SJSA1 (cell line): ENCODE results near the gene CMSS1. TPM values are rescaled to one million over a fixed set of nuclear protein-coding genes. Genes with fewer than 3 reads are reported as not detected.
"Not testable (repeated sequence)": the region's sequence is repeated elsewhere in the genome, so short reads cannot be mapped to it uniquely, and the experiment has no call there.

ENCODE experiments used
- DNase-seq, 2 experiments: peaks; one replicate each; pipeline ENCODE4 v3.0.0-alpha.2; 2015 to 2020; ENCODE audit warnings: low spot score in 2 of 2, low read depth in 1 of 2
- H3K27ac ChIP-seq: fragments of 250-450 bp; sonication (Bioruptor Pico); 2 replicates; pipeline ENCODE4 v1.5.1; 2020; ENCODE audit warnings: mild to moderate bottlenecking, moderate library complexity
- H3K27me3 ChIP-seq: fragments of 250-450 bp; sonication (Bioruptor Pico); replicated peaks from 2 replicates; pipeline ENCODE4 v1.5.1; 2020; ENCODE audit warnings: mild to moderate bottlenecking, moderate library complexity
- H3K36me3 ChIP-seq: fragments of 250-450 bp; sonication (Bioruptor Pico); 2 replicates; pipeline ENCODE4 v1.5.1; 2020; ENCODE audit warnings: mild to moderate bottlenecking
- H3K4me1 ChIP-seq: fragments of 250-450 bp; sonication (Bioruptor Pico); replicated peaks from 2 replicates; pipeline ENCODE4 v1.6.1; 2021; ENCODE audit warnings: mild to moderate bottlenecking
- H3K4me3 ChIP-seq: fragments of 250-450 bp; sonication (Bioruptor Pico); 2 replicates; pipeline ENCODE4 v1.5.1; 2020; ENCODE audit warnings: mild to moderate bottlenecking
- H3K9me3 ChIP-seq: fragments of 250-450 bp; sonication (Bioruptor Pico); replicated peaks from 2 replicates; pipeline ENCODE4 v1.5.1; 2020; ENCODE audit warnings: mild to moderate bottlenecking
- total RNA-seq: library from RNA; depleted of rRNA; stranded (reverse); fragments of >200 nt; shearing (Covaris generic); gene quantifications from 2 replicates; pipeline ENCODE4 v1.2.3, GENCODE V29; 2014

Gene CMSS1
- total RNA-seq, 1 experiment from 2014 or later: 29.5 TPM

DNA sequence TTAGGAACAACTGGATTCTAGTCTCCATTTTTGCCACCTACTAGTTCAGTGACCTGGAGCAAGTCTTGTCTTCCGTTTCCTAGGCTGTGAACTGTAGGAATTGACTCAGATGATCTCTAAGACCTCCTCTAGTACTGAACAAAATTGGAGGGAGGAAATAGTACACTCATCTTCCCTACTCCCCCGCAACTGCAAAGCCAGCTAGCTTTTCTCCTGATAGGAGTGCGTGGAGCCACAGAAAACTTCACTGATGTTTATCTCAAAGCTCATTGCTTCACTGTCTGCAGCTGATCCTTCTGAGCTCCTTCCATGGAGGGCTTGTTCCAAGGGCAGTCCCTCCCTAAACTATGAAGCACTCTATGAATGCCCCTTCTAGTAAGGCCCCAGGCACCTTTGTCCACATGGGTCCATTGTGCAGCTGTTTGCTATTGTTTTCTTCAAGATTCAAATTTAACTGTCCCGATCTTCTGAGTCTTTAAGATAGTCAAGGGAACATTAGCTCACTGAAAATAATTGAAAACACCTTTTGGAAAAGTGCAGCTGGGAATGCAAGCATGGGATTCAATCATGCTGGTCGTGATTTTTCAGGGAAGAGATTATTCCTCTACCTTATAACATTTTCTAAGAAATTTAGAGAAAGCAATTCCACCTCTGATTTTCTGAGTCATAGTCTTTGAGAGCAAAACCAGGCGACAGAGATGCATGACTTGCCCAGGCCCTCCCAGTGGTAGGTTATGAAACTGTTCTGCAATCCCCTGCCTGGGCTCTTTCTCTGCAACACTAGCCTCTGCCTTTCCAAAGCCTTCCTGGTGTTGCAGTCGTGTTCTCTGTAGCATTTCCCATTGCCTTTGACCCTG lies 272.4 kb downstream of the CMSS1 start:
- DNase-seq: peak; percentile 47 to 48
- no peaks in the 10 kb centered on the region for H3K27me3 ChIP-seq
- H3K36me3 ChIP-seq: no peaks in the 10 kb centered on the region
- H3K27ac ChIP-seq: no peak overlapping the region
- H3K4me3 ChIP-seq: no peak overlapping the region
- H3K4me1 ChIP-seq: peaks cover 56% of the 10 kb centered on the region
- no peaks in the 10 kb centered on the region for H3K9me3 ChIP-seq

DNA sequence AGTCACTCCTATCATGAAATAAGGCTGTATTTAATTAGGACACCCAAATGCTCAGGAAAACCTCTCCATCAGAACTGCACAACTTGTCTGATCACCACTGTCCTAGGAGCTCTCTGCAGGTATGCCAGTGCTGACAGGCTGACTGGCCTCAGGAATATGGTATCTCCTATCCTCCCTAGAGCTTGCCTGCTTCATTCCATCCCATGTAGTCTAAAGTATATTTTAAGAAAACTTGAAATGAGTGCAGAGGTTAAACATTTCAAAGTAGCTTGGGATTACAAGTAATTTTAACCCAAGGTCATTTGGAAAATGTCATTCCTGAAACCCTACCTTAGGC lies 273.0 kb downstream of the CMSS1 start:
- H3K36me3 ChIP-seq: no peaks in the 10 kb centered on the region
- H3K27ac ChIP-seq: no peak overlapping the region
- H3K27me3 ChIP-seq: no peaks in the 10 kb centered on the region
- no peaks in the 10 kb centered on the region for H3K9me3 ChIP-seq
- DNase-seq: no peak
- no peak overlapping the region for H3K4me3 ChIP-seq
- H3K4me1 ChIP-seq: peaks cover 56% of the 10 kb centered on the region

- Histone ChIP-seq H3K4me3 (no peak overlapping the region), H3K36me3 (no peaks in the 10 kb centered on the region), H3K4me1 (peaks cover 31% of the 10 kb centered on the region), H3K27ac (no peak overlapping the region), H3K9me3 (no peaks in the 10 kb centered on the region), H3K27me3 (no peaks in the 10 kb centered on the region)
- DNase-seq: no peak
Measured at GRCh38 chr3:100093831-100094230, 276.2 kb downstream of the CMSS1 start.

DNA sequence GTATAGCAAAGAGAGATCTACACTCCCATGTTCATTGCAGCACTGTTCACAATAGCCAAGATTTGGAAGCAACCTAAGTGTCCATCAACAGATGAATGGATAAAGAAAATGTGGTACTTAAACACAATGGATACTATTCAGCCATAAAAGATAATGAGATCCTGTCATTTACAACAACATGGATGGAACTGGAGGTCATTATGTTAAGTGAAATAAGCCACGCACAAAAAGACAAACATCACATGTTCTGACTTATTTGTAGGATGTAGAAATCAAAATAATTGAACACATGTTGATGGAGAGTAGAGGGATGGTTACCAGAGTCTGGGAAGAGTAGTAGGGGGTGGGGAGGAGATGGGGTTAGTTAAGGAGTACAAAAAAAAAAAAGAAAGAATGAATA lies 278.6 kb downstream of the CMSS1 start:
- not testable (repeated sequence) for DNase-seq, H3K36me3 ChIP-seq, H3K4me3 ChIP-seq, H3K27me3 ChIP-seq, H3K9me3 ChIP-seq, H3K27ac ChIP-seq
- peaks cover 33% of the 10 kb centered on the region for H3K4me1 ChIP-seq

GRCh38 chr3:100096866-100097265 lies 279.2 kb downstream of the CMSS1 start:
- Histone ChIP-seq H3K4me3 (no peak overlapping the region), H3K27me3 (no peaks in the 10 kb centered on the region), H3K36me3 (no peaks in the 10 kb centered on the region), H3K9me3 (no peaks in the 10 kb centered on the region), H3K27ac (no peak overlapping the region), H3K4me1 (peaks cover 29% of the 10 kb centered on the region)
- DNase-seq: no peak

DNA sequence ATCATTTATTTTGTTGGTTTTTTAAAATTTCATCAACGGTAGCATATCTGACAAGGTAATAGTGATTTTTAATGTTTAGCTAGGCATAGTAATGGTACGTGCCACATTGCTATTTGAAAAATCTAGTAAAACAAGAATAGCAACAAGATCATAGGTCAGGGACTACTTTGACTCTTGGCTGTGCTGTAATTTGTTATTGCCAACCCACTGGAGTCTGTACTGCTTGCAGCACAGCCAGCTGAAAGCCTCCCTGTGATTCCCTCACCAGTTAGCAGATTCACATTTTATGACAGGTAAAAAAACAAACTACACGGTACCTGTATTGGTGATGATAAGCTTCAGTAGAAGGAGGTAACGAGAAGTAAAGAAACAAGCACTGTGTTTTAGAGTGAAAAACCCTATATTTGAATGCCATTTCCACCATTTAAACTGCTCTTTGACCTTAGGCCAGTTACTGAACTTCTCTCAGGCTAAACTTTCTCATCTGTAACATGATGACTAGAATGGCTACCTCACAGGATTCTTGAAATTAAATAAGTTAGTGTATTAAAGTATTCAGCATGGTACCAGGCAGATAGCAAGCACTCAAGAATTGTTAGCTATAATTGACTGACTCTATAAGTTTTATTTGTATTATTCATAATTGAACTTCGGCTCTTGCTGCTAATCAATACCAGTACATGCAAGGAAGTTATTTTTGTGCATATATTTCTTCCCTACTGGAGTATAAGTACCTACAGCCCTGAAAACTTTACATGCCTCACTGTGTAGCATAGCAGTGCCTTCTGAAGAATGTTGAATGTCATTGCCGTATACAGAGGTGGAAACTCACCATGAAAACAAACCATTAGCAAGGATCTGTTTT lies 280.5 kb downstream of the CMSS1 start:
- H3K27me3 ChIP-seq: no peaks in the 10 kb centered on the region
- no peak overlapping the region for H3K27ac ChIP-seq
- H3K9me3 ChIP-seq: no peaks in the 10 kb centered on the region
- H3K4me3 ChIP-seq: no peak overlapping the region
- no peak for DNase-seq
- no peaks in the 10 kb centered on the region for H3K36me3 ChIP-seq
- peaks cover 20% of the 10 kb centered on the region for H3K4me1 ChIP-seq

DNA sequence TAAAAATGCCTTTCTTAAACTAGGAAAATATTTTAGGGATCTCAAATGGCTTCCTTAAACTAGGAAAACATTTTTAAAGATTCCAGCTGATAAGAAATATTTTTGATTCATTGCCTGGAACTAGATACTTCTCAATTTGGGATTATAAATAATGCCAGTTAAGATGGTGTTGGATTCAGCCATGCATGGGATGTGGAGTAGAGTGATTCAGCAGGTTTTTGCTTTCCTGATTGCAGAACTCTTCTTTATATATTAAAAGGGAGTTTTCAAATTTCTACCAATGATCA lies 281.1 kb downstream of the CMSS1 start:
- no peaks in the 10 kb centered on the region for H3K36me3 ChIP-seq
- no peak overlapping the region for H3K27ac ChIP-seq
- no peak overlapping the region for H3K4me3 ChIP-seq
- no peak for DNase-seq
- peaks cover 26% of the 10 kb centered on the region for H3K4me1 ChIP-seq
- H3K9me3 ChIP-seq: no peaks in the 10 kb centered on the region
- H3K27me3 ChIP-seq: no peaks in the 10 kb centered on the region

- no peak for DNase-seq
- H3K27me3 ChIP-seq: no peaks in the 10 kb centered on the region
- no peaks in the 10 kb centered on the region for H3K36me3 ChIP-seq
- H3K4me3 ChIP-seq: no peak overlapping the region
- no peak overlapping the region for H3K27ac ChIP-seq
- H3K4me1 ChIP-seq: peaks cover 35% of the 10 kb centered on the region
- no peaks in the 10 kb centered on the region for H3K9me3 ChIP-seq
Measured at GRCh38 chr3:100099621-100100020, 282.0 kb downstream of the CMSS1 start.

DNA sequence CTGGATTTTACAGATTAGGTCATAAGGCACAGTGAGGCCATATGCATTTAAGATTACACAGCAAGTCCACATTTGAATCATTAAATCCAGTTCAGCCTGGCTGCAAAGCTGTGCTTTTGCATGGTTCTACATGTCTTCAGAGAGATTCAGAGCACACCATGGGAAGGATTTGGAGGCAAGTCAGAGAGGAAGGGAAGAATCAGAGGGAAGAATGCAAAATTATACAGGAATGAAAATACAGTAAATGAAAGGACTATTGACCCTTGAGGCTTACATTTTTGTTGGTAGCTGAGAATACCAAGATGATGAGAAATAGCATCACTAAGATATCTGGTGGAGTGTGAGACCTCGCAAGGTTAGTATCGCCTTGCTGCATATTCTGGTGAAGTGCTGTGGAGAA lies 282.8 kb downstream of the CMSS1 start:
- no peaks in the 10 kb centered on the region for H3K9me3 ChIP-seq
- peak in 1 of 2 experiments; percentile 21 for DNase-seq
- H3K36me3 ChIP-seq: no peaks in the 10 kb centered on the region
- no peak overlapping the region for H3K4me3 ChIP-seq
- H3K4me1 ChIP-seq: peaks cover 43% of the 10 kb centered on the region
- no peak overlapping the region for H3K27ac ChIP-seq
- no peaks in the 10 kb centered on the region for H3K27me3 ChIP-seq

GRCh38 chr3:100102757-100103156 lies 285.1 kb downstream of the CMSS1 start:
- Histone ChIP-seq H3K36me3 (no peaks in the 10 kb centered on the region), H3K27me3 (no peaks in the 10 kb centered on the region), H3K27ac (no peak overlapping the region), H3K9me3 (no peaks in the 10 kb centered on the region), H3K4me3 (no peak overlapping the region), H3K4me1 (peaks cover 59% of the 10 kb centered on the region)
- no peak for DNase-seq

GRCh38 chr3:100103558-100104441 lies 286.1 kb downstream of the CMSS1 start:
- Histone ChIP-seq H3K4me3 (no peak overlapping the region), H3K9me3 (no peaks in the 10 kb centered on the region), H3K4me1 (peaks cover 59% of the 10 kb centered on the region), H3K27ac (peak overlapping the region; percentile 28; the same call in 1 of the 2 replicates), H3K36me3 (no peaks in the 10 kb centered on the region), H3K27me3 (no peaks in the 10 kb centered on the region)
- DNase-seq: peak; percentile 71 to 78

DNA sequence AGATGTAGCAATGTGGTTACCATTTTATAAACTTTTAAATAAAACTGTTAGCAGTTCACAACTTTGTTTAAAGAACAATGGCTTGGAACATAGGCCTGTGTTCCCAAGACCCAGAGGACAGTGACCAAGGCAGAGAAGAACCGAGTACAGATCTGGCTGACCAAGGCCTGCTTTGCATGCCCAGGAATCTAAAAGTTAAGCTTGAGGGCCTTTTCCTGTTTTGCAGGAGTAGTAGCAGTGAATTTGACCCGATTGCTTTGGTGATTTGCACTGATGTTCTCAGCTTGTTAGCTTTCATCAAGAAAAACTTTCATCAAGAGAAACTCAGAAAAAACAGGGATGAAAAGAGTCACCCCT lies 286.8 kb downstream of the CMSS1 start:
- no peaks in the 10 kb centered on the region for H3K36me3 ChIP-seq
- H3K27ac ChIP-seq: 0 out of 2 replicates have a peak overlapping the region, but pooled peaks have one; percentile 16
- H3K4me3 ChIP-seq: no peak overlapping the region
- no peaks in the 10 kb centered on the region for H3K9me3 ChIP-seq
- no peak for DNase-seq
- H3K27me3 ChIP-seq: no peaks in the 10 kb centered on the region
- H3K4me1 ChIP-seq: peaks cover 56% of the 10 kb centered on the region

- Histone ChIP-seq H3K4me3 (no peak overlapping the region), H3K4me1 (peaks cover 52% of the 10 kb centered on the region), H3K36me3 (no peaks in the 10 kb centered on the region), H3K9me3 (no peaks in the 10 kb centered on the region), H3K27ac (0 out of 2 replicates have a peak overlapping the region, but pooled peaks have one; percentile 16), H3K27me3 (no peaks in the 10 kb centered on the region)
- DNase-seq: no peak
Measured at GRCh38 chr3:100104817-100105413, 287.3 kb downstream of the CMSS1 start.
